Measurements from ENCODE around the gene ROBO4.

GRCh38 chr11:124942466-124943253 lies 45.0 kb upstream of the ROBO4 start:
- TF ChIP-seq YY1 (IDR thresholded peaks at IDR 0.05; ENCODE audit: low read depth) (no peak), CREB1 (IDR thresholded peaks at IDR 0.05; ENCODE audit: low read depth) (no peak), CEBPB (IDR thresholded peaks at IDR 0.05) (no peak), EP300 (IDR thresholded peaks at IDR 0.05; ENCODE audit: borderline replicate concordance) (no peak), TAF1 (IDR thresholded peaks at IDR 0.05; ENCODE audit: low read depth) (no peak)

Measured in Ishikawa (cell line).